ENCODE data around the gene PRAMEF12.
"Not testable (repeated sequence)": the region's sequence is repeated elsewhere in the genome, so short reads cannot be mapped to it uniquely, and the experiment has no call there.

GRCh38 chr1:12791097-12791496 is 17.6 kb downstream of the PRAMEF12 start, which contains the start of gene PRAMEF1:
- TF ChIP-seq POLR2A, CTCF (IDR thresholded peaks at IDR 0.05): not testable (repeated sequence)
